NCI-H2227 (cell line): Measurements from ENCODE around the gene NME7.
A peak's percentile ranks its signal among the peaks of the same experiment; 100 is the strongest.
"Not testable (repeated sequence)": the region's sequence is repeated elsewhere in the genome, so short reads cannot be mapped to it uniquely, and the experiment has no call there.

Experiments
- DNase-seq: peaks from one replicate; lab custom pipeline; 2025; ENCODE audit not compliant: unreplicated experiment; lab: John Stamatoyannopoulos, UW

Gene NME7

GRCh38 chr1:169342096-169342495 is 25.5 kb downstream of the NME7 start:
- not testable (repeated sequence) for DNase-seq

GRCh38 chr1:169340882-169341281 is 26.7 kb downstream of the NME7 start:
- no peak for DNase-seq

- no peak for DNase-seq
Observed at GRCh38 chr1:169339773-169340172, 27.8 kb downstream of the NME7 start.

- DNase-seq = no peak
Observed at GRCh38 chr1:169338617-169339016, 29.0 kb downstream of the NME7 start.

- DNase-seq = peak; percentile 48
Observed at GRCh38 chr1:169336947-169337715, 30.5 kb downstream of the NME7 start.

DNA sequence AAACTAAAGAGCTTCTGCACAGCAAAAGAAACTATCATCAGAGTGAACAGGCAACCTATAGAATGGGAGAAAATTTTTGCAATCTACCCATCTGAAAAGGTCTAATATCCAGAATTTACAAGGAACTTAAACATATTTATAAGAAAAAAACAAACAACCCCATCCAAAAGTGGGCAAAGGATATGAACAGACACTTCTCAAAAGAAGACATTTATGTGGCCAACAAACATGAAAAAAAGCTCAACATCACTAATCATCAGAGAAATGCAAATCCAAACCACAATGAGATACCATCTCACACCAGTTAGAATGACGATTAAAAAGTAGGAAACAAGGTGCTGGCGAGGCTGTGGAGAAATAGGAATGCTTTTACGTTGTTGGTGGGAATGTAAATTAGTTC is 32.9 kb downstream of the NME7 start:
- not testable (repeated sequence) for DNase-seq

DNA sequence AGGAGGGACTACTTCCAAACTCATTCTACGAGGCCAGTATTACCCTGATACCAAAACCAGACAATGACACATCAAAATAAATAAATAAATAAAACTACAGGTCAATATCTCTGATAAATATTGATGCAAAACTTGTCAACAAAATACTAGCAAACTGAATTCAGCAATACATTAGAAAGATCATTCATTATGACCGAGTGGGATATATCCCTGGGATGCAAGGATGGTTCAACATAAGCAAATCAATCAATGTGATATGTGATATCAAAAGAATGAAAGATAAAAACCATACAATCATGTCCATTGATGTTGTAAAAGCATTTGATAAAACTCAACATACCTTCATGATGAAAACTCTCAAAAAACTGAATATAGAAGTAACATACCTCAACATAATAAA is 36.7 kb downstream of the NME7 start:
- DNase-seq = no peak

- no peak for DNase-seq
Observed at GRCh38 chr1:169329383-169329782, 38.2 kb downstream of the NME7 start.

- no peak for DNase-seq
Observed at GRCh38 chr1:169327875-169328274, 39.7 kb downstream of the NME7 start.

- DNase-seq = no peak
Observed at GRCh38 chr1:169326956-169327268, 40.7 kb downstream of the NME7 start.

GRCh38 chr1:169326261-169326955 is 41.2 kb downstream of the NME7 start:
- no peak for DNase-seq

DNA sequence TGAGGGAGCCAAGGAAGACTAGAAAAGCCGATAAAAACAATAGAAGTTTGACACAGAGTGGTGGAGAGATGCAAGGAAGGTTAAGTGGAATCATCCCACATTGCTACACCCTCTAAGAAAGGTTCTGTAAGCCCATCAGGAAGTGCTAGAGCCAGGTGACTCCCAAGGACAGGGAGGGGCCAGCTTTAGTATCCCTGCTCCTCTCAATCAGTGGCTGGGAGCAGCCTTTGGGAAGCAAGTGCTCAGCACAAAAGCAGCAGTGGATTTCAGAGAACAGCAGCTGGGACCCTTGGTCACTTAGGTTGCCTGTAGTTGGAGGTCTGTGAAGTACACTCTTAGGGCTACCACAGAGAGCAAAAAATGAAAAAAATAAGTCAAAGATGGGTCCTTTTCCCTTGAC is 42.5 kb downstream of the NME7 start:
- no peak for DNase-seq

DNA sequence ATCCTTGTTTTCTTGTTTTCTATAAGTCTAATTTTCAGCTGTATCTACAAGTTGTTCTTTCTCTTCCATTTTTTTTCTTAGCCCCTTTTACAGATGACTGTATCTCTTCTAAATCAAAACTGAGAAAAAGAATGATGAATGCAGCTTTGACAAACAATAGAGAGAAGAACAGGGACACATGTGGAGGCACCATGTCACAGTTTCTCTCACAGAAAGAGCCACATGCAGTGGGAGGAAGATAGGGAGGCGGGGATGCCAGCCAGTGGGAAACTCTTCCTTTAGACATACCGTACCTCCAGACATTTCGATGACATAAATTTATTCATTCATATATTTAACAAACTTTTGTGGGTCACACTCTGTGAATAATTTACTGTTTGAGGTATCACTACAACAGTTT is 45.5 kb downstream of the NME7 start:
- DNase-seq = no peak

DNA sequence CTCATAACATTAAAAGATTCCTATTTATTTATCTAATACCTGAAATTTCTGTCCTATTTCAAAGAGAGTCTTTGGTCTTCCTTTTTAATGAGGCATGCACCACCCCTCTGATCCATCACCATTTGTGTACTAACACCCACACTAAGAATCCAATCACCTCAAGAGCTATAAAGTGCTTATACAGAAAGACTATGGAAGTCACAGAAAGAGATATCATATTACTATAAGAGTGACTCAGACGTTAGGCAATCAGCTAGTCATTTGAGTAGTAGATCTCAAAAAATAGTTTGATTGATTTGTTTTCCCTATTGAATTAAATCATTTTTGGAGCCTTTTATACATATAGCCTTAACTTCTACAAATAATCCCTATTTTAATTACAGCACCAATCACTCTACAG is 46.1 kb downstream of the NME7 start:
- no peak for DNase-seq

DNA sequence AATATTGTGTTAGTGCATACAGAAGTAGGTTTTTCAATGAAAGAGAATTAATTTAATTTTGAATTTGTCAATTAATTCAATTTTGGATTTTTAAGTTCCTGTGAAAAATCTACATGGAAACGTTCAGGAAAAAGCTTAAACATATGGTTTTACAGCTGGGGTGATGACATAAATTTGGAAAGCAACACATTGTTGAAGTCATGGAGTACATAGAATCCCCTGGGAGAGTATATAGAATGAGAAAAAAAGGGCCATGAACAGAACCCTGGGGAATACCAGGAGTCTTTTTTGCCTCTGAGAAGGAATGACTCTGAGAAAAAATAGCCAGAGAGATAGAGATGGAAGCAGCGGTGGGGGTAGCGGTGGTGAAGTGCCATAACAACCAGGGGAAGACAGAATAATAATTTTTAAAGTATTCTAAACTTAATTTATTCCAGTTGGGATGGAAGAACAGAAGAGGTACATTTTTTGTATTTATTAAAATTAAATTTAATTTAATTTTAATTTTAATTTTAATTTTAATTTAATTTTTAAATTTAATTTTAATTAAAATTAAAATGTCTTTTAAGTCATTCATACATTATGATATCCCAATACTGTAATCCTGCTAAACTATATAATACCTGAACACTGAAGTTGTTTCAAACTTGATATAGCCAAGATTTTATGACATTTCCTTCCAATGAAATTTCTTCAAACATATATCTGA is 48.9 kb downstream of the NME7 start:
- no peak for DNase-seq

DNA sequence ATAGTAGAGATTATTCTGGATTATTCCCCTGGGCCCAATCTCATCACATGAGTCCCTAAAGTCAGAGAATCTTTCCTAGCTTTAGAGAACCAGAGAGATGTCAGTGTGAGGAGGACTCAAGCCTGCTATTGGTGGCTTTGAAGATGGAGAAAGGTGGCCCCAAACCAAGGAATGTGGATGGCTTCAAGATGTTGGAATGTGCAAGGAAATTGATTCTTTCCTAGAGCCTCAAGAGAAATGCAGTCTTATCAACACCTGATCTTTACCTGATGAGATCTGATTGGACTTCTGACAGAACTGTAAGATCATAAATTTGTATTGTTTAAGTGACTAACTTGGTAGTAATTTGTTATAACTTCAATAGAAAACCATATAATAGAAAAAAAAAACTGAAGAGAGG is 51.0 kb downstream of the NME7 start:
- DNase-seq = no peak

DNA sequence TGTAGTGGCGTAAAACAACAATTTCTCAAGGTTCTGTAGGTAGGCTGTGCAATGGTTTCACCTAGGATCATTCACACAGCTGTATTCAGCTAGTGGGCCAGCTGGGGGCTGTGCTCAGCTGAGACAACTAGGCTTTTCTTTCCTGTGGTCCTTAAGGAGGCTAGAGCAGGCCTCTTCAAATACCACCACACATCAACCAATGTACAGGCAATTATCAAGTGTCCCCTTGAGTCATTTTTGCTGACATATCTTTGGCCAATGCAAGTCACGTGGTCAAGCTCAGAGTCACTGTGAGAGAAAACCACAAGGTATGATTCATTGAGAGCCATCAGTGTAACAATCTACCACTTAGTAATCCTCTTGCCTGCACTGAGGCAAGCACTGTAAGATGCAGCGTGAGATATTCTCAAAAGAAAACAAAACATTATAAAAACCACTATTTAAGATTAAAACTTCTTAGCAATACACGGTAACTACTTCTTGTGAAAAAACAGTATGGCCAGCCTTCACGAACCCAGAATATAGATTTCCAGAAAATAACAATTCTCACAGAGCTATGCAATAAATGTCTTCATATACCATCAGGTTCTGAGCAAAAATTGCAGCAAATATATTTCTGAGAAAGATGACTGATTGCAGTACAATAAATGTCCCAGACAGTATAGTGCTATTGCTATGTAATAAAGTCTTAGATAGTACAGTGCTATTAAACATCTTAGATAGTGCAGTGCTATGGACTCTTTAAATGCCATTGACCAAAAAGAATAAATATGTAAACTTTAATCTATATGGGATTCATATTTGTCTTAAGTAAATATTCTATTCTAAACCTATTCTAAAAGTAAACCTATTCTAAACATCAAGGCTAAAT is 55.3 kb downstream of the NME7 start:
- DNase-seq = peak; percentile 24

DNA sequence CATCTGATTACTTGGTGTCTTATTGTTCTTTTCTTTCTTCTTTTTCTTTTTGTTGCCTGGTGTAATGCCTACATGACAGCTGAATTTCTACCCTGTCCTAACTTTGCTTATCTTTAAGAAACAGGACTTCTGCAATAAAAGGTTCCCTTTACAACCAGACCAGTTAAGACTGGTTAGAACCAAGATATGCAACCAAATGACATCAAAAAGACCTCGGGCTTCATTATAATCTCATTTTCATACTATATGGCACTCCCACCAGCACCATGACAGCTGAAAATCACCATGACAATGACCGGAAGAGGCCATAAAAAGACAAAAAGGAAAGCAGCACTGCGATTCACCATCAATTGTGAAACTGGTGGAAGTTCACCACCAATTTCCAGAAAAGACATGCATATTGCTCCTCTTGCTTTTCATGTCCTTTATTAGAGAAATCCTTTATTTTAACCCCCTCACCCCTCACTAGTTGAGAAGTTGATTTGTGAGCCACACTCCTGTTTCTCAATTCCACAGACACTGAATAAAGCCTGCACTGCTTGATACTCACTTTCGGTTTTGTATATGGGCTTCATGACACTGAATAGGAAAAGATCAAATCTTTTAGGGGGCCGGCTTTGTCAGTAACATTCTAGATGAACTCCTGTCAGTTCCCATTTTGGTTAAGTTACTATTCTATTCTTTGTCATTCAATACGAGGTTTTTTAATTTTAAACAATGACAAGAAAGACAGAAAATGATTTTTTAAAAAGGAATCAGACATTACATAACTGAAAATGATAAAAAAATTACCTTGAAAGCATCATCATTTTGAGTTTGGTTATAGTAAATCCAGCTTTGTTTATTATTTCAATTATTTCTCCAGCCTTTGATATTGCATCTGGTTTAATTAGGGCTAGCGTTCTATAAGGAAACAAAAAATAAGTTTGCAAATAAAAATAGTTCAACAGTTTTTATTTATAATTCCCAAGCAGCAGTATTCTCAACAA is 58.1 kb downstream of the NME7 start:
- DNase-seq = no peak

DNA sequence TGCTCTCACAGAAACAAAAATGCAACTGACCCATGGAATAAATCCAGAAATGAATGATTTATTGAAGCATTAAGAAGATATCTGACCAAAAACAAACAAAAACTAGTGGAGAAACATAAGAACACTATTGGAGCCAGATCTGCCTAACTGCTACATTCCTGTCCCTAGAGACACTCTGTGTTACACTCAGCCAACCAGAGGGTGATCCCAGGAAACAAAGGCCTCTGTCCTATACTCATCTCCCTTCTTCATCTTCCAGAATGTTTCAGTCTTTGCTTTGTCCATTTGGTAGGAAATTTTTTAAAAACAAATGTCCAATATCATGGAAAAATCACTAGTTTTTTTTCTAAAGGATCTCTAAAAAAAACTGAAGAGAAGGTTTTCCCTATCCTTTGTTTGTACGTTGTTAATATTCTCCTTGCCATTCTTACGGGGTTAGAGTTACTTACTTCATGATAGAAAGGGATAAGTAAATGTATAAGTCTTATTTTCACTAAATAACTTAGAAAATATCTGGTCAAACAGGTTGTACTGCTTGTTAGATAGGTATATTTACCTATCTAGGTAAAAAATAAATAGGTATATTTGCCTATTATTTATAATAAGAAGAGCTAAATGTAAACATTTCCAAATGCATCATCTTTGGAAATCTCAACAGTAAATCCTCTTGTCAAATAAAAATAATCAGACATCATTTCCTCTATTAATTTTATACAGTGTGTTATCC is 59.1 kb downstream of the NME7 start:
- no peak for DNase-seq
